Retina (tissue), 1 donor: ENCODE measurements around the gene GALNT18.
A peak's percentile ranks its signal among the peaks of the same experiment; 100 is the strongest.

Experiments used
- DNase-seq: peaks from one replicate; pipeline ENCODE4 v3.0.0-alpha.2; 2016

GALNT18 gene

DNA sequence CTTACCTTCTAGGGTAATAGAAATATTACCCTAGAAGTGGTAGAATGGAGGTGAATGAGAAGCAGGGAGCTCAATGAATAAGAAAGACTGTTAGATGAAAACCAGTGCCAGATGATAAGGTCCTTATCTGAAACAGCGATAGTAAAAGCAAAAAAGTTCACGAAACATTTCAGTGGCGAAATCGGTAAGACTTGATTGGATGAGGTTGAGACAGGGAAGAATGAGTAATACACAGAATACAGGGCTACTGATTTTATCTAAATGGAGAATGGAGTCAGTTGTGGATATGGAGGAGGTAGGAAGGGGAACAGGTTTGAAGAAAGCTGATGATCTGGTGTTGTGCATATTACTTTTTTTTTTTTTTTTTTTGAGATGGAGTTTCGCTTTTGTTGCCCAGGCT is 96.5 kb downstream of the GALNT18 start:
- no peak for DNase-seq

DNA sequence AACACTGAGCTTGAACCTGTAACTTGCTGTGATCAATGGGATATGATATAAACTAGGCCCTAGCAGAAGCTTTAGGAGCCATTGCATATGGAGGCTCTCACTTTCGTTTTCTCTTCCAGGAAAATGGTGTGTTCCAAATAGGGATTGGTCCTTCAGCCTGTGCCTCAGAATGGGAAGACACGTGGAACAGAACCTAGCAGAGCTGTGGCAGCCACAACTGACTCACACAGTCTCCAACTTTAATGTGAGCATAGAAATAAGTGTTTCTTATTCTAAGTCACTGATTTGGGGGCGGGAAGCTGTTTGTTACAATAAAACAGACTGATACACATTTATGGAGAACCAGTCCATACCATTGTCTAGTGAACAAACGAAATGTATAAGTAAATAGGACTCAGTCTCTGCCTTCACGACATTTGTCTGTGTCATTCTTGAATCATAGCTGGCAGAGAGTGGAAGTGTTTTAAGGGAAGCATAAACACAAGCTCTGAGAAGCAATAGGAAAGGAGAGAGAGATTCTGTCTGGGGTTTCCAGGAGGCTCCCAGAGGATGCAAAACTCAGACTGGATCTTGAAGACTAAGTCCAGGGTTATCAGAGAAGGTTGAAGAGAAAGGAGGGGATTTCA is 97.3 kb downstream of the GALNT18 start:
- DNase-seq: no peak

DNA sequence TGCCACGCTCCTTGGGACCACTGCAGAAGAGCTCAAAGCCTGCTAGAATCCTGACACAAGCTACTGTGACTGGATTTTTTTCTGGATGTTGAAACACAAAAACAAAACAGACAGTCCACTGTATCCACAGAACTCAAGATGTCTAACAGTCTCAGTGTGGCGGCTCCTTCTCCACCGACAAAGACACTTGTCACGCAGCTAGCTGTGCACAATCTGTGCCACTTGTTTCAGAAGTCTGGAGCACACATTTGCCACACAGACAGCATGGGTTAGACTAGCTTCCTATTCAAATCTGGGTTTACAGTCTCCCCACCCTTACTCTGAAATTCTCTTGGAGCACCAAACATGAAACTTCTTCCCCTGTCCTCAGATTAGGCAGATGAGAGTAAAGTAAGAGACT is 99.2 kb downstream of the GALNT18 start:
- no peak for DNase-seq

DNA sequence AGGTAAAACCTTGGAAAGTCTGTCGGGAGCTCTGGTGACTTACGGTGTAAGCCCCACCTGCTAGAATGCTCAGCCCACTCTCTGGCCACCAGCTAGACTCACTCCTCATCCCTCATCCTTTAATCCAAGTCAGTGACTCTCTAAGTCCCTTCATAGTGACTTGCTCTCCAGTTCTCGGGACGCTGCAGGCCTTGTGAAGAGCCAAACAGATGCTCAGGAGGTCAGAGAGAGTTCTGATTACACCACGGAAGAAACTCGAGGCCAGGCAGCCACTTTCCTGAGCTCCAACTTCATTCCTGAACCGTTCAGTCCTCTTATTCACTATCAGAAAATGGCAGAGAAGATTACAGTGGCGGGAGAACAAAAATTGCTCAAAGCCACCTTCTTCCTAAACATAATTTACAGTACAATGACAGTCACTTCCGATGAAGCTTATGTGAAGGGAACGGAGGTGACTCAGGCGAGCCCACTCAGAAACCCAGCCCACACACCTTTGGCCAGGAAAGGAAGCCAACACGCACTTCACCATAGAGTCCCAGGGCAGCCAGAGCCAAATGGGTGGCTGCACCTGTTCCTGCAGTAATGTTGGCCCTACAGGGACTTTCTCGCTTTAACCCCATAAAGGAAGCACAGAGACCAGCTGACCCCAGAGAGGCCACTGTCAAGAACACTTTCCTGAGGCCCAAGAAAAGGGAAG is 100.4 kb downstream of the GALNT18 start:
- no peak for DNase-seq

DNA sequence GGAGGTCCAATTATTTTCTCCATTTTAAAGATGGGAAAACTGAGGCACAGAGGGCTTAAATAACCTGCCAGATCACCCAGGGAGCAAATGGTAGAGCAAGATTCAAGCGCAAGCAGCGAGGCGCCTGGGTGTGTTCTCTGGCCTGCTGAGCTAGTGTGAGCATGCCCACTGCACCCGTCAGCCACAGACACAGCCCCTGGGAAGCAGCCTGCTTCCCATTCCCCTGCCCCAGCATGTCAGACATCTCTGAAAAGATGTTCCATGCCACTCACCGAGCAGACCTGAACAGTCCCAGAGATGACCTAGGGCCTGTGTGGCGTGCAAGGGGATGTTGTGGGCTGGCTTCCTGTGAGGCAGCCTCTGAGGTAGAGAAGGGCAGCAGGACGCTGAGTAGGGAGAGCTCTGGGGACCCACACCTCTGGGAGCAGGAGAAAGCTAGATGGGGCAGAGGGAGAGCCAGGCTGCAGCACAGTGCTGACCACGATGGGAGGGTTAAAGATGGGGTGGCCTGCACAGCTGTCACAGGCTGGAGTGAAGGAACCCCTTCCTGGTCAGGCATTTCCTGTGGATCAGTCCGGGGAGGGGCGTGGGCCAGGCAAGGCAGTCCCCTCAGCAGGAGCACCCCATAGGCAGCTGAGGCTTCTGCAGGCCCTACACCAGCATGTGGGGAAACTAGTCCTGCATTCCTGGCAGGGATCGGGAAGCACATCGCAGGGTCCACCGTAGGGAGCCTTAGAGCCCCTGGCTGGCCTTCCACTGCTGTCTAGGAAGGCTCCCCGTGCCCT is 101.4 kb downstream of the GALNT18 start:
- DNase-seq: no peak

DNA sequence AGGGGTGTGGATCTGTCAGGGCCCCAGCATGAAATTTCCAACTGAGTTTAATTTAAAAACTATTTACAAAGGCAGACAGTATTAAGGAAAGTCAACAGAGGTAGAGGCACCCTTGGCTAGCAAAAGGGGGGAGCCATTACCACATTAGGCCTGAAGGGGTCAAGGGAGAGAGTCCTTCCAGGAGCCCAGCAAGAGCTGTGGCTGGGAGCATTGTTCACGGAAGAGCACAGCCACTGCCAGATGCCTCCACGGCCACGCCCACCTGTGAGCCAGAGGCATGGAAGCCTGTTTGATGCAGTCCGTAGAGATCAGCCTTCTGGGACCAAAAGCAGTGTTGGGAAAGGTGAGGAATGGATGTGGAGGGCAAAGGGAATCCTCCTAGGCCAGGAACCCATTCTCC is 102.6 kb downstream of the GALNT18 start:
- no peak for DNase-seq

DNA sequence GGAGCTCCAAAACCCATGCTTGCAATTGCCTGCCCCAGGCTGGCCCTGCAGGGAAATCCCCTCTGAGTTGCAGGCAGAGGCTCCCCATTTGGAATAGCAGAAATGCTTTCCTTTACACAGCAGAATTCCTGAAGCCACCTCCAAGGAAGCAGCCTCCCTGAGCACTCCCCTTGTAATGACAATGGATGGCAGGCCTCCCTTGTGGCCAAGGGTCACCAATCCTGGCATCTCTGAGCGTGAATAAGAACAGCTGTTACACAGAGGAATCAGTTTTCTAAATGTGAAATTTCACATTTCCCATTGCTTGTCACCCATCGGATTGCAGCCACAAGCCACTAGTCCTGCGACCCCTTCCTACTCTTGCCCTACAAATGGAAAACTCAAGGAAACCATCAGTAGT is 107.6 kb downstream of the GALNT18 start:
- DNase-seq: no peak

DNA sequence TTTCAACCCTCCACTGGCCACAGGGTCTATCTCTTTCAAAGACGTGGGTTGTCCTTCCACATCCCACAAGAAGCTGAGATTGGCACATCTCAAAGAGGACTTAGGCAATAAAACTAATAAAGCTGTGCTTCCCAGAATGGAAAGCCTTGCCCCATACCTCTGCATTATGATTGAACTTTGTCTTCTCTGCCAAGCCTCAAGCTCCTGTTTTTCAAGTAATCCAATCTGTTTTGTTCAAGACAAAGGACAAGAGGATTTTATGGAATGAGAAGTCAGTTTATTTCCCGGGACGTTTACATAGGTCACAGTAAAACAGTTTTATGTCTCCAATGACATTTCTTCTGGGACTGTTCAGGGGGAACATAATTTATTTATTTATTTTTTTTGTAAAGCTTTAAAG is 108.4 kb downstream of the GALNT18 start:
- no peak for DNase-seq

DNA sequence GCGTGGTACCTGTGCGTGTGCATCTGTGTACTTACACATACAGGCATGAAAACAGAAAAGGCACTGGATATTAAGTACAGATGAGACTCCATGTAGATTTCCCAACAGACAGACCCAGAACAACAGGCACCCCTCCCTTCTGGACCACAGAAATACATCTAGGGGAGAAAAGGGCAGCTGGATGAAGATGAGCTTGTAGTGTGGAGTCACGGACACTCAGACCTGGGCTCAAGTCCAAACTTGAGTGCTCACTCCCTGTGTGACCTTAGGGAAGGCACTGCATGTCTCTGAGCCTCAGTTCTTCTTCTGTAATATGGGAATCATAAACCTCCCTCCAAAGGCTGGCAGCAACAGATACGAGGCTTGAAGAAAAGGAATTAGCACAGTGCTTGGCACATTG is 108.9 kb downstream of the GALNT18 start:
- DNase-seq: no peak

DNA sequence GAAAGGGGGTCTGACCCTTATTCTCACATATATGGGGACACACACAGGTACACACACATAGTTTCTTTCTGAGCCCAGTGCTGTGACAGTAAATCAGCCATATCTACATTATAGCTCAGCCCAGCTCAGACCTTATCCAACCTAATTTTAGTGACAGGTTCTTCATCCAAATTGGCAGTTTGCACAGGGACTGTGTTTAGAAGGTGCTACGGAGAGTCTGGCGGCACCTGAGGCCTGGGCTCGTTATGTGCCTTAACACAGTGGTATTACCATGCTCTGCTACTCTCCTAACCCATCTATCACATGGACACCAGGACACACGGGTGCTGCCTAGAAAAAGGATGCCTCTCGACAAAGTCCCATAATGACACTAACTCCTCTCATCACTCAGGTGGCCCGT is 109.3 kb downstream of the GALNT18 start:
- no peak for DNase-seq

DNA sequence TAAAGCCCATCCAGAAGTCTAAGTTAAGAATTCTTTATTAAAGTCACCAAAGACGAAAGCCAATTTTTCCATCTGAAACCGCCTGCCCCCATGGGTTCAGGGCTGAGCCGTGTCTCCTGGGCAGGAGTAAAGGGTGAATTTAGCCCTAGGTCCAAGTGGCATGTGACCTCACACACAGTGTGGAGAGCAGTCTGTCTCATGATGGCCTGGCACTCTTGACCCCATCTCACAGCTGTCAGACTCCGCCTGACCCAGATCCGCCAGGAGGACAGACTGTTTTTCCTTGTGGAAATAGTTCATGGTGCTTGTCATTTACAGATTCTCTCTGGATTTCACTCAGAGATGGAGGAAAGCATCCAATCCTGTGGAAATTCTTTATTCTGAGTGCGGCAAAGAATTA is 109.7 kb downstream of the GALNT18 start:
- DNase-seq: no peak

DNA sequence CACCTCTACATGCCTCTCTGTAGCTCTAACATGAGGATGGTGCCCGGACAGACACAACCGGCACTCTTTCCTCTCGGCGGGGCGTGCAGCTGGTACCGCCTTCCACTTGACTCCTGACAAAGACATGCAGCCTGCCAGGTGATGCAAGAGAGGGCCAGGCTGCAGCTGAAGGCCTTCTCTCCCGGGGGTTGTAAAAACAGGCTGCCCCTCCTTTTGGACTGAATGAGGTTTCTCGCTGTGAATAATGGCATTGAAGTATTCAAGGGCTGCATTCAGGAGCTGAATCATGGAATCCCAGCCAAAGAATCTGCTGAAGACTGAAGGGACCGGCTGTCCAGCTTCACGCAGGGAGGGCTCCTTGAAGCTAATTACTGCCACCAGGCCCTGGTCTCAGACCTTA is 110.9 kb downstream of the GALNT18 start:
- no peak for DNase-seq

DNA sequence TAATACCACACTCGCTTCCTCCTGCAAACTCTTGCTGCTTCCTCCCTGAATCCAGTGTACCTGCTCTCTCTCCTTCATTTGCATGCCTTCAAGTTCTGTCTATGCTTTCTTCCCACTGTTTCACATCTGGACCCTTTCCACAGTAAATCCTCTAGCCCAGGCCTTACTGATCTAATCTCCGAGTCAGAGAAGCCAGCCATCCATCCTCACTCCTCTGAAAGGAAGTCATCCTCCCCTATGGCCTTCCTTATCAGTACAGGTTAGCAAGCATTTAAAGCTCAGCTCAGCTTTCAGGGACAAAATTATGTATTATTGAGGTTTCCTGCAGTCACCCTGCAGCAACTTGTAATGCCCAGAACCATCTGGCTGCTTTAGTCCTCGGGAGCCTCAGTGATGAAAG is 116.1 kb downstream of the GALNT18 start:
- DNase-seq: no peak

DNA sequence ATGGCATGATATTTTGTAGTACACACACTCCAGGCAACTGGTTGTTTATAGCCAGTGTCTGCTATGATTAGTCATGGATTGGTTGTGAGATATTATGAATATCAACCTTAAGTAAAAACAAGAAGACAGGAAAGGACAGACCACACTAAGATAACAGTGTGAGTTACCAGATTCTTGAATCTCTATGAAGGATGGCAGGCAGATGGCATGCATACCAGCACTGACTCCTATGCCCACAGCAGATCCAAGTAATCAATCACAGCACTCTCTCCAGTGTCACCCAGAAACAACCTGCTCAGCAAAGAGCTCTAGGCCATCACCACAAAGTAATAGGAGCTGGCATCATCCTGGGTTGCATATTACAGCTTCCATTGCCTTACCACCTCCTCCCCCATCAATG is 116.6 kb downstream of the GALNT18 start:
- DNase-seq: no peak

DNA sequence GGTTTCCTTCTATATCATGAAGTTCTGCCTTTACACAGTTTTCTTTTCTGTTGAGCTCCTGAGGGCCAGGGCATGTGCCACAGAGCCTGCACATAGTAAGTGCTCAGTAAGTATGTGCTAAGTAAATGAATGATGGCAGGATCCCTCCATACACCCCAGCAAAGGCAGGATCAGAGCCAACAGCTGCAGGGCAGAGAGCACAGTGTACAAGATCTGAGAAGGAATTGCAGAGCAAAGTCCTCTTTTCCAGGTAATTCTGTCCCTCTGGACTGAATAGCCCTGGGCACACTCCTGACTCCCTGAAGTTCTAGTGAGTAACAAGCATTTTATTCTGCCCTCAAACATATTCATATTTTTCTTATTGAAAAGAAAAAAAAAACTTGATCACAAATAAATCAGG is 117.7 kb downstream of the GALNT18 start:
- DNase-seq: no peak

DNA sequence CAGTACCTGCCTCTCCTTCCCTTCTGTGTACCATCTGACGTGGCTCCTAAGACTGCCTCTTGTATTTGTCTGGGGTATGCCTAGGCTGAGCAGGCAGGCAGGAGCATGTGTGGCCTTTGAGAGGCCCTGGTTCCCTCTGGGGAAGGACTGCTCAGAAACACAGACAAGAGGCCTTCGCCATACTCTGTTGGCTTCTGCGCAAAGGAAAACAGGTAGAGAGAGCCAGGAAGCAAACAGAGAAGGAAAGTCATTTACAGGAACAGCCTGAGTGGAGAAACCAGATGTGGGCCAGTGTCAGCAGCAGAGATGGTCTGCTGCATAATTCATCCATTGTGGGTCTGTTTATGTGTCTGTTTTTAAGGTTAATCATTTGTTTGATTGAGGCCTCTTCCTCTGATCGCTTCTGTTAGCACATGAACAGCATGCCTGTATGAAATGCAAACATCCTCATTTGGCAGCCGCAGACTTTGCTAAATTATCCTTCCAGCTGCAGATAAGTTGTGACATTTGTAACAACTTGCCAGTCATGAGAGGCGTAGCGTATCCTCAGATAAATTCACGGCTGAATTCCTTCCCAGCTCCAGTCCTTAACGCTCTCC is 119.4 kb downstream of the GALNT18 start:
- DNase-seq: peak; percentile 38

DNA sequence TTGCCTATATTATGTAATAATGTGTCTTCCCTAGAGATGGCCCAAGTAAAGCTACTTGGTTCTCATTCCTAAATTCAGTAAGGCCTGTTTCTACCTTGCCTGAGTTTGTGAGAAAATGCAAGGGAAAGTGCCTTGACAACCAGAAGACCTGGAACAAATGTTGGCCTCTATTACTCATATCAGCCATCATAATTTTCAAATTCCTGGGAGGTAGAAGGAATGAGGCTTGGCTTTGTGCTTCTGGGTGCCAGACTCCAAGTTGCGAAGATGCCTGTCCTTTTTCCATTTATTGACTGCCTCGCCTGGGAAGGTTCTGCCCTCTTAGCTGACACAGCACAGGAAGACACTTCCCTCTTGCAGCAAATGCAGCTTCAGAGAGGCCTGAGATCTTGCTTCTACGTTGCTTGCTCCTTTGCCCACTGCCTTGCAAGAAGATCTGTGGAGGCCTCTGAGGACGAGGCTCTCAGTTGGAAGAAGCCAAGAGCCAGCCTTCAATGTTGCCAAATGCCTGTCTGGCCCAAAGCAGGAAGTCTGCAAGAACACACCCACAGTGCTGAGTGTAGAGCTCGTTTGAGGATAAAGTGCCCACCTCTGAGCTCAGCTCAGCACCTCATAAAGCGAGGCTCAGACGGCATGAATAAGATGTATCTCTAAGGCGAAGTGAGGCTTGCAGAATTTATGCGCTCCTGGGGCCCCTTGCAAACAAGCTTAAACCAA is 120.1 kb downstream of the GALNT18 start:
- no peak for DNase-seq

DNA sequence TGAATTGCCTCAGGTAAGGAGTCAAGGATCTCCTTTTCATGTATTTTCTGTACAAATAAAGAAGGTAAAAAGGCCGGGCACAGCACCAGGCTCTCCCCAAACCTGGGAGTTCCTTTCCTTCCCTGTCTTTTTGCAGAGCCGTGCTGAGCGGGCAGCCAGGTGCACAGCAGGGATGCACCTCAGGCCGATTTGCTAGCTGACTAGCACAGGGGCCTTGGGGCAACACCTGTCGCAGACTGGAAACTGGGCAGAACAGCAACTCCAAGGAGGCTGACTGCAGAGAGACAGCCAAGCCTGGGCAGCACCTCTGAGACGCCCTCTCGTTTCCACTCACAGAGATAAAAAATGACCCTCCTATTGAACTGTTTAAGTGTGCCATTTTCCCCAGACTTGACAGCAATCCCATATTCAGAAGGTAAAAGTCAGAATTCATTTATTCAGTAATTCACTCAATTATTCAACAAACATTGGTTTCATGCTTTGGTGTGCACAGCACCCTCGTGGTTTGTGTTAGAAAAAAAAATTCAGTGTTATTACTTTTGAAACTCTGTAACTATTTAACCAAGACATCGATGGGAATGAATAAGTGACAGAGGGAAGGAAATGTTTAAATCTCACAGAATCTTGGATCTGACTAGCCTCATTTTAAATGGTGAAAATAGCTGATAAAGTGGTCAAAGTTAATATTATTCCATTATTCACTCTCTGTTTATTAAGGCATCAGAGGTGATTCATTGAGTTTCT is 120.9 kb downstream of the GALNT18 start:
- no peak for DNase-seq

DNA sequence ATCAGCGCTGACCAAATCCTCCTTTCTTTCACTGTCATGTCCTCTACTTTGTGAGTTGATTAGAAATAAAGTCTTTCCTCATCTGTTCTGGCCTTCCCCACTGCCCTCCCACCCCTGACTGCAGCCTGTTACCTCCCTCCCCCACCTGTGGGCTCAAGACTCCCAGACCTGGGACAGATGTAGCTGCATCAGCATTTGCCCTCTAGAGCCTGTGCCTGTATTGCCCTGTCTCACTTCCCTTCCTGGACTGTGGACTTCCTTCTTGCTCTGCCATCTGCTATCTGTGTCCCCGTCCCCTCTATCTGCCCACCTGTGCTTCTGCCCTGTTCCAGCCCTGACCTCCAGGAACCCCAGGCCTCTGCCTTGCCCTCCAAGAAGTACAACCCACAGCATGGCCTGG is 122.5 kb downstream of the GALNT18 start:
- DNase-seq: no peak

DNA sequence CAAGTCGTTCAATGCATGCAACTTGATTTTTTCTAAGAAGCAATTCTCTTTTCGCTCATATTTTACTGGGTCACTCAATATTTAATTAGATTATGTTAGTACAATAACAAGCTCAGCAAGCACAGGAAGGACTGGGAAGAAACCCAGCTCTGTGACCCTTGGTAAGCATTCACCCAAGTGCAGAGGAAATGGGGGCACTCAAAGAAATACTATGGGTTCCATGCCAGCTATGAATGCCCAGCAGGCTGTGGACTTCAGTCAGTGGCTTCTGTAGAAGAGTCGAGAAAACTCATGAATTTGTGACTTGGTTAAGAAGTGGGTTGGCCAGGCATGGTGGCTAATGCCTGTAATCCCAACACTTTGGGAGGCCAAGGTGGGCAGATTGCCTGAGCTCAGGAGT is 123.6 kb downstream of the GALNT18 start:
- no peak for DNase-seq

DNA sequence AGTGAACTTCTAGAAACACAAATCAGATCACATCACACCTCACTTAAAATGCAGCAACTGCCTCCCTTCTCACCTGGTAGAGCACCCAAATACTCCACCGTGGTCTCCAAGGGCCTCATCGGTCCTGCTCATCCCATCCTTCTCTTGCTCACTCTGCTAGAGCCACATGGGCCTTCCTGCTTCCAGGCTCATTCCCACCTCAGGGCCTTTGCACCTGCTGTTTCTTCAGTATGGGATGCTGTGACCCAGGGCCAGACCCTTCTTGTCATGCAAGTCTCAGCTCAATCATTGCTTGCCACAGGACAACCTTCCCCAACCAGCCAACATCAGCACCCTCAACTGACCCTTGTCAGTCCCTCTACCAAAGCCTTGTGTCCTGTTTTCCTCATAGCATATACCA is 124.9 kb downstream of the GALNT18 start:
- DNase-seq: no peak

DNA sequence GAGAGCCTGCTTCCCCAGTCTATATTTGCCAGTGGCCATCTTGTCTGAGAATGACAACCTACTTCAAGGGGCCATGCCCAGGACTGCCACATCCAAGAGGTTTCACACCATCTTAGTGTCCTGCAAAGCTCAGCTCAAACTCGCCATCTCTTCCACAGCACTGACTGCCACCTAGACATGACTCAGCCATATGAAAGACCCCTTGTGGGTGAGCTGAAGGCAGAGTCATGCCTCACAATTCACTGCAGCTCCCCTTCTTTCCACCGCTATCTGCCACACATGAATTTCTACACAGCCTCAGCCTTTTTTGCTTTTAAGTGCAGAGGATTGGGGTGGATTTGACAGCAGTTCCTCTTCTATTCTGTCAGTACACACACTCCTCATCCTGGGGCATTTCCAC is 127.5 kb downstream of the GALNT18 start:
- DNase-seq: no peak
